Calu3 (cell line): Measurements from ENCODE around the gene DAGLA. TPM values are rescaled to one million over a fixed set of nuclear protein-coding genes. Genes with fewer than 3 reads are reported as not detected.

ENCODE experiments used
- BruUV-seq: library from RNA; stranded (reverse); fragments of 400-500 nt; replicated peaks from 2 replicates; lab custom pipeline; 2021; lab: Mats Ljungman, UMichigan
- CTCF ChIA-PET: fragments of 300-600 bp; sonication (Branson Sonifier 250); formaldehyde crosslinking; loops from one replicate; lab custom pipeline; 2022; ENCODE audit warnings: antibody characterized with exemption; lab: Charles Lee
- DNase-seq: peaks from one replicate; pipeline ENCODE4 v3.0.0; 2022
- H3K27ac Mint-ChIP-seq: one replicate; pipeline ENCODE4 v1.8.0; 2022; ENCODE audit warnings: mixed read lengths; ENCODE audit not compliant: unreplicated experiment
- H3K27me3 Mint-ChIP-seq: one replicate; pipeline ENCODE4 v1.8.0; 2022; ENCODE audit warnings: mixed read lengths; ENCODE audit not compliant: unreplicated experiment
- H3K36me3 Mint-ChIP-seq: one replicate; pipeline ENCODE4 v1.8.0; 2022; ENCODE audit warnings: mild to moderate bottlenecking, moderate library complexity, mixed read lengths; ENCODE audit not compliant: insufficient read depth, unreplicated experiment
- H3K4me1 Mint-ChIP-seq: one replicate; pipeline ENCODE4 v1.8.0; 2022; ENCODE audit warnings: mild to moderate bottlenecking, low read depth, mixed read lengths; ENCODE audit not compliant: unreplicated experiment
- H3K4me3 Mint-ChIP-seq: one replicate; pipeline ENCODE4 v1.8.0; 2022; ENCODE audit warnings: mild to moderate bottlenecking, low read depth, moderate library complexity, mixed read lengths; ENCODE audit not compliant: unreplicated experiment
- H3K9me3 Mint-ChIP-seq: one replicate; pipeline ENCODE4 v1.8.0; 2022; ENCODE audit warnings: low read depth, mixed read lengths; ENCODE audit not compliant: unreplicated experiment
- intact Hi-C: fragments of 100-400 bp; cut with micrococcal nuclease; formaldehyde crosslinking; loops from one replicate; pipeline ENCODE4 v1.10.0; 2022; ENCODE audit not compliant: unreplicated experiment
- total RNA-seq: library from RNA; stranded (reverse); gene quantifications from 2 replicates; pipeline ENCODE4 v1.2.3, GENCODE V29; 2022
- TF ChIP-seq, protein P1 (sequence below): fragments of 200-600 bp; IDR thresholded peaks from one replicate; pipeline ENCODE4 v1.8.0; 2022; ENCODE audit warnings: antibody characterized with exemption; ENCODE audit not compliant: unreplicated experiment

The DAGLA gene
- total RNA-seq, 1 experiment from 2014 or later, result 7.5 TPM

- H3K4me1 Mint-ChIP-seq, result peaks cover 9% of the 10 kb centered on the region
- CTCF ChIA-PET, result interaction anchor here (0.6 to 0.7 kb wide), 2 partner anchors 10 to 44 kb away, joined by 3 read pairs; no protein-coding TSS in a partner anchor
- BruUV-seq, result no TSS peak
- no peaks in the 10 kb centered on the region for H3K27me3 Mint-ChIP-seq
- intact Hi-C loops, result no loop called here
- TF ChIP-seq, protein P1, sequence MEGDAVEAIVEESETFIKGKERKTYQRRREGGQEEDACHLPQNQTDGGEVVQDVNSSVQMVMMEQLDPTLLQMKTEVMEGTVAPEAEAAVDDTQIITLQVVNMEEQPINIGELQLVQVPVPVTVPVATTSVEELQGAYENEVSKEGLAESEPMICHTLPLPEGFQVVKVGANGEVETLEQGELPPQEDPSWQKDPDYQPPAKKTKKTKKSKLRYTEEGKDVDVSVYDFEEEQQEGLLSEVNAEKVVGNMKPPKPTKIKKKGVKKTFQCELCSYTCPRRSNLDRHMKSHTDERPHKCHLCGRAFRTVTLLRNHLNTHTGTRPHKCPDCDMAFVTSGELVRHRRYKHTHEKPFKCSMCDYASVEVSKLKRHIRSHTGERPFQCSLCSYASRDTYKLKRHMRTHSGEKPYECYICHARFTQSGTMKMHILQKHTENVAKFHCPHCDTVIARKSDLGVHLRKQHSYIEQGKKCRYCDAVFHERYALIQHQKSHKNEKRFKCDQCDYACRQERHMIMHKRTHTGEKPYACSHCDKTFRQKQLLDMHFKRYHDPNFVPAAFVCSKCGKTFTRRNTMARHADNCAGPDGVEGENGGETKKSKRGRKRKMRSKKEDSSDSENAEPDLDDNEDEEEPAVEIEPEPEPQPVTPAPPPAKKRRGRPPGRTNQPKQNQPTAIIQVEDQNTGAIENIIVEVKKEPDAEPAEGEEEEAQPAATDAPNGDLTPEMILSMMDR, result no peak
- H3K36me3 Mint-ChIP-seq, result peaks cover 13% of the 10 kb centered on the region
- no peak overlapping the region for H3K4me3 Mint-ChIP-seq
- no peaks in the 10 kb centered on the region for H3K9me3 Mint-ChIP-seq
- no peak overlapping the region for H3K27ac Mint-ChIP-seq
- no peak for DNase-seq
Observed at GRCh38 chr11:61765550-61766253, 85.5 kb downstream of the DAGLA start.

- BruUV-seq, result no TSS peak
- intact Hi-C loops, result no loop called here
- CTCF ChIA-PET, result interaction anchor here (1.4 kb wide), 1 partner anchor 9 kb away, joined by 5 read pairs; no protein-coding TSS in a partner anchor
- Mint-ChIP-seq H3K4me1 (peaks cover 6% of the 10 kb centered on the region), H3K4me3 (no peak overlapping the region), H3K27ac (no peak overlapping the region), H3K36me3 (peaks cover 13% of the 10 kb centered on the region), H3K27me3 (no peaks in the 10 kb centered on the region), H3K9me3 (no peaks in the 10 kb centered on the region)
- TF ChIP-seq, protein P1, result no peak
- no peak for DNase-seq
Observed at GRCh38 chr11:61766353-61766841, 86.2 kb downstream of the DAGLA start.

GRCh38 chr11:61768376-61769076 lies 88.3 kb downstream of the DAGLA start:
- BruUV-seq, result no TSS peak
- no peaks in the 10 kb centered on the region for H3K9me3 Mint-ChIP-seq
- CTCF ChIA-PET, result no interaction called here
- DNase-seq, result no peak
- H3K27ac Mint-ChIP-seq, result no peak overlapping the region
- intact Hi-C loops, result no loop called here
- H3K27me3 Mint-ChIP-seq, result no peaks in the 10 kb centered on the region
- TF ChIP-seq, protein P1, result no peak
- H3K4me1 Mint-ChIP-seq, result no peaks in the 10 kb centered on the region
- peaks cover 19% of the 10 kb centered on the region for H3K36me3 Mint-ChIP-seq
- H3K4me3 Mint-ChIP-seq, result no peak overlapping the region

GRCh38 chr11:61769169-61769920 lies 89.2 kb downstream of the DAGLA start:
- TF ChIP-seq, protein P1, result peak; percentile 29
- no peaks in the 10 kb centered on the region for H3K27me3 Mint-ChIP-seq
- H3K4me1 Mint-ChIP-seq, result no peaks in the 10 kb centered on the region
- intact Hi-C loops, result no loop called here
- no peaks in the 10 kb centered on the region for H3K9me3 Mint-ChIP-seq
- no peak overlapping the region for H3K27ac Mint-ChIP-seq
- DNase-seq, result peak; percentile 45
- CTCF ChIA-PET, result no interaction called here
- H3K4me3 Mint-ChIP-seq, result no peak overlapping the region
- peaks cover 26% of the 10 kb centered on the region for H3K36me3 Mint-ChIP-seq
- BruUV-seq, result no TSS peak
